ENCODE measurements around the gene COBL. TPM values are rescaled to one million over a fixed set of nuclear protein-coding genes. Genes with fewer than 3 reads are reported as not detected.

Gene COBL
- total and polyA plus RNA-seq, 2 of the 8 experiments (the other 6 are each of a cell fraction or from before 2014, with no cell fraction given), result 13.8 to 40.4 TPM

DNA sequence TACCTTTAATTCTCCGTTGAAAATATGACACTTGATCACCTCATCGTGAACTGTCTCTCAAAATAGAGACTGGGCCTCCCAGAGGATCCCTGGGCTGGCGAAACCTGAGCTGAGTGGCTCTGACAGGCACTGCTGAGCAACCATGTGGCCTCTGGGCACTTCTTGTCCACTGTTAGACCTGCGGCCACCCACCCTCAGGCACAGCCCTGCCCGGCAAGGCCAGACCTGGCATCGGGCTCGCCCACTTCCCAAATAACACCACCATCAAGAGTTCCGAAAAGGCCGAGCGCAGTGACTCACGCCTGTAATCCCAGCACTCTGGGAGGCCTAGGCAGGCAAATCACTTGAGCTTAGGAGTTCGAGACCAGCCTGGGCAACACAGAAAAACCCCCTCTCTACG lies 82.5 kb downstream of the COBL start:
- Histone ChIP-seq H2AK5ac (ENCODE audit: low read depth, low read length) (no peak overlapping the region), H3K79me2 (ENCODE audit: control insufficient read depth in 1 of 2, insufficient read depth in 2 of 2, low read length in 2 of 2) (peaks cover 0 to 44% of the 10 kb centered on the region in 2 experiments; a peak in 1 of 4 replicates), H4K20me1 (replicated peaks in 1 of 2; ENCODE audit: control insufficient read depth in 1 of 2, insufficient read depth in 2 of 2, low read length in 2 of 2) (peaks cover 7 to 17% of the 10 kb centered on the region in 2 experiments), H3K36me3 (ENCODE audit: control insufficient read depth in 2 of 4, insufficient read depth in 4 of 4, low read length in 3 of 4) (no peaks in the 10 kb centered on the region), H4K8ac (ENCODE audit: extremely low read depth, insufficient read depth, low read length) (no peak overlapping the region; the same call in 1 of the 2 replicates), H3K14ac (ENCODE audit: insufficient read length) (no peak overlapping the region), H3K4ac (replicated peaks; ENCODE audit: insufficient read length, low read depth, low read length) (no peak overlapping the region), H3K4me1 (replicated peaks in 1 of 4; ENCODE audit: control insufficient read depth in 3 of 4, insufficient read depth in 4 of 4, low read length in 3 of 4) (peaks cover 4 to 9% (median 7%) of the 10 kb centered on the region in 4 experiments; a peak in 6 of 7 replicates), H2BK120ac (replicated peaks; ENCODE audit: low read depth, low read length) (no peak overlapping the region), H3K23me2 (ENCODE audit: low read depth, low read length) (no peaks in the 10 kb centered on the region), H3K79me1 (ENCODE audit: low read depth, low read length) (peaks cover 24% of the 10 kb centered on the region), H3K9ac (replicated peaks in 1 of 4; ENCODE audit: extremely low read depth in 1 of 4, low read depth in 3 of 4, low read length in 3 of 4) (no peak overlapping the region), H3K4me2 (ENCODE audit: insufficient read depth in 1 of 2, low read depth in 2 of 2, low read length in 2 of 2) (no peak overlapping the region), H3K18ac (ENCODE audit: extremely low read depth, low read length) (no peak overlapping the region), H4K5ac (ENCODE audit: insufficient read length, low read depth, low read length) (no peak overlapping the region), H3K4me3 (ENCODE audit: extremely low read depth in 1 of 4, insufficient read depth in 2 of 4, low read depth in 3 of 4, low read length in 4 of 4) (no peak overlapping the region), H2AFZ (ENCODE audit: low read length) (no peak overlapping the region), H2BK20ac (ENCODE audit: low read length) (no peak overlapping the region), H3K9me3 (ENCODE audit: insufficient read depth in 2 of 2, low read depth in 1 of 2, low read length in 1 of 2) (no peaks in the 10 kb centered on the region), H2BK15ac (ENCODE audit: low read length) (no peak overlapping the region), H3K23ac (ENCODE audit: insufficient read length) (no peak overlapping the region), H2BK12ac (ENCODE audit: low read depth, low read length) (no peak overlapping the region), H3K56ac (replicated peaks; ENCODE audit: insufficient read length, low read depth, low read length) (no peak overlapping the region), H4K91ac (replicated peaks; ENCODE audit: insufficient read length, low read length) (no peak overlapping the region), H2BK5ac (ENCODE audit: low read depth, low read length) (no peak overlapping the region), H3K27ac (ENCODE audit: low read depth, low read length) (no peak overlapping the region), H3K27me3 (replicated peaks in 1 of 4; ENCODE audit: control insufficient read depth in 3 of 4, extremely low read depth in 1 of 4, insufficient read depth in 3 of 4, low read length in 3 of 4) (no peaks in the 10 kb centered on the region; a peak in 1 of 7 replicates)
- CTCF ChIA-PET (ENCODE audit: partially characterized antibody), result interaction anchor here (0.8 kb wide), 1 partner anchor 133 kb away, joined by 3 read pairs; no protein-coding TSS in a partner anchor
- WGBS, 2 experiments (ENCODE audit: extremely low coverage in 1 of 2, insufficient coverage in 1 of 2, insufficient read length in 1 of 2, insufficient replicate concordance in 2 of 2, low coverage in 1 of 2, low lambda C conversion rate in 2 of 2, missing lambda C conversion rate in 1 of 2), result 94% methylated on average over 13 of the region's 13 CpGs; no CpG with 5 or more reads in 1 of the 2 experiments
- FAIRE-seq (no peak), DNase-seq (ENCODE audit: low read depth in 1 of 2, low spot score in 2 of 2) (no peak)
- POLR2A ChIA-PET (ENCODE audit: partially characterized antibody), result interaction anchor here (1.0 kb wide), 1 partner anchor 9 kb away, joined by 3 read pairs; no protein-coding TSS in a partner anchor
- no peak for TF ChIP-seq RBBP5 (IDR thresholded peaks at IDR 0.05; ENCODE audit: borderline replicate concordance, low read depth, low read length)
- TF ChIP-seq SIX5 (IDR thresholded peaks at IDR 0.05; ENCODE audit: low read depth, low read length), result no peak
- no peak for TF ChIP-seq TAF7 (optimal IDR thresholded peaks at IDR 0.05; ENCODE audit: borderline replicate concordance, low read depth, low read length)
- no peak for TF ChIP-seq TAF1 (IDR thresholded peaks at IDR 0.05; ENCODE audit: low read depth, low read length)
- no peak for TF ChIP-seq BCL11A (IDR thresholded peaks at IDR 0.05; ENCODE audit: low read depth in 2 of 2, low read length in 2 of 2)
- no peak for TF ChIP-seq CHD2 (IDR thresholded peaks at IDR 0.05; ENCODE audit: low read length)
- no peak for TF ChIP-seq RFX5 (IDR thresholded peaks at IDR 0.05; ENCODE audit: borderline replicate concordance, low read depth, low read length)
- TF ChIP-seq, protein P1, sequence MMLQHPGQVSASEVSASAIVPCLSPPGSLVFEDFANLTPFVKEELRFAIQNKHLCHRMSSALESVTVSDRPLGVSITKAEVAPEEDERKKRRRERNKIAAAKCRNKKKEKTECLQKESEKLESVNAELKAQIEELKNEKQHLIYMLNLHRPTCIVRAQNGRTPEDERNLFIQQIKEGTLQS (IDR thresholded peaks at IDR 0.05; ENCODE audit: insufficient read depth, low read depth, low read length), result no peak
- no peak for TF ChIP-seq GTF2F1 (IDR thresholded peaks at IDR 0.05; ENCODE audit: borderline replicate concordance, low read depth, low read length)
- TF ChIP-seq ATF2 (IDR thresholded peaks at IDR 0.05; ENCODE audit: low read length), result no peak
- TF ChIP-seq GABPA (IDR thresholded peaks at IDR 0.05; ENCODE audit: borderline replicate concordance, insufficient read depth, low read length), result no peak
- no peak for TF ChIP-seq CREB1 (IDR thresholded peaks at IDR 0.05)
